NCI-H2196 treated with DMSO at 0.1 percent for 48 hours (cell line): ENCODE measurements around the gene NBDY.
"Not testable (repeated sequence)": the region's sequence is repeated elsewhere in the genome, so short reads cannot be mapped to it uniquely, and the experiment has no call there.

Experiments
- DNase-seq: peaks from one replicate; lab custom pipeline; 2025; ENCODE audit not compliant: unreplicated experiment; lab: John Stamatoyannopoulos, UW

NBDY gene

GRCh38 chrX:56764153-56764974 is 35.3 kb downstream of the NBDY start:
- no peak for DNase-seq

DNA sequence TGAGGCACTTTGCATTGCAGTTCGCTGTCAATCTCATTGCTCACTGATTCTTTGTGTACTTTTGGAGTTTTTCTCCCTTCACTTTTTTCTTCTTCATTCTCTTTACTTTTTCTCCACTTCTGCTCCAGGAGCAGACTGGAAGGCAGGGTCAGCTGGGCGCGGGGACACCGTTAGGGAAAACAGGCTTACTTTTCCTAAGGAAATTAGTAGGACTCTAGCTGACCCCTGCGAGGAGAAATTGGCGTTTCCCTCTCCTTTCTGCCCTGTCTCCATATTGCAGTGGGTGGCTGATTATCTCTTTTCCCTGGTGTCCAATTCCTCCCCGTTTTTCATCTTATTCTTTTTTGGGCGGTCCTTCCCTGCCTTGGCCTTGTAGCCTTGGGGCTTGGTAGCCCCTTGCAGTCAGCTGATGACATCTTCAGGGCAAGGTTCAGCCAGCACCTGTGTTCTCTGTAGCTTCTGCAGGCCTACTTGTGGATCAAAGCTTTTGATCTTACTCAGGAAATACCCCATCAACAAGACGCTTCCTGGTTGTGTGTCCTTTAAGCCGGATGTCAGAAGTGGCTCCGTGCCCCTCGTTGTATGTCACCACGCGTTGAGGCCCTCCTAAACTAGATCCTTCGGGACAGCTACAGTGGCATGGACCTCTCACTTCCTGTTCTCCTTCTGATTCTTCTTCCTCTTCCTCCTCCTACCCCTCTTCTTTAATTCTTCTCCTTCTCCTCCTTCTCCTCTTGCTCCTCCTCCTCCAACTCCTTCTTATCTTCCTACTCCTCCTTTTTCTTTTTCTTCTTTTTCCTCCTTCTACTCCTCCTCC is 36.1 kb downstream of the NBDY start:
- DNase-seq = no peak

DNA sequence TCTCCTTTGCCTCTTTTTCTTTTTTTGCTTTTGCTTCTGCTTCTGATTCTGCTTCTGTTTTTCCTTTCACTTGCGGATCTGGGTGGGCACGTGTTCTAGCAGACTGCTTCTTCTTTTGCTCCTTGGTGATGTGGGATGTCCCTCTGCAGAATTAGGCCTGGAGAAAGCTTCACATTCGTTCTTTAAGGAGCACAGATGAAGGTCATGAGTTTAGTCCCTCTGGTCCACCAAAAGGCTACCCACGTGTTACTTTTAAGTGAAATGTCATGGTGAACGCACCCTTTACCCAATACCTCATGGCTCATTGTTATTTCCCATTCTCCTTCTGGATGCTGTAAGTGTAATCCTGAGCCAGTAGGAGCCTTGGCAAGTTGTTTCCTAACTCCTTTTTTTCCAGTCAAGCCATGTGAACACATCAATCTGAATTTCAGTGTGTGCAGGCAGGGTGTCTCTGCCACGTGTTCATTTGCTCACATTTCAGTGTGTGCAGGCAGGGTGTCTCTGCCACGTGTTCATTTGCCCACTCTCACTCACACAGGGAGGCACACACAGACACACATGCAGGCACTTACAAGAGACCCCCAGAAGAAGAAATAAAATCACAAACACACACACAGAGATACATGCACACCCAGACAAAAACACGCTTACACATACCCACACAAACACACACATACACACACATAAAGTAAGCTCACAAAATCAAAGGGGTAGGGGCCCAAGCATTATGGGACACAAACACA is 36.9 kb downstream of the NBDY start:
- DNase-seq = no peak

DNA sequence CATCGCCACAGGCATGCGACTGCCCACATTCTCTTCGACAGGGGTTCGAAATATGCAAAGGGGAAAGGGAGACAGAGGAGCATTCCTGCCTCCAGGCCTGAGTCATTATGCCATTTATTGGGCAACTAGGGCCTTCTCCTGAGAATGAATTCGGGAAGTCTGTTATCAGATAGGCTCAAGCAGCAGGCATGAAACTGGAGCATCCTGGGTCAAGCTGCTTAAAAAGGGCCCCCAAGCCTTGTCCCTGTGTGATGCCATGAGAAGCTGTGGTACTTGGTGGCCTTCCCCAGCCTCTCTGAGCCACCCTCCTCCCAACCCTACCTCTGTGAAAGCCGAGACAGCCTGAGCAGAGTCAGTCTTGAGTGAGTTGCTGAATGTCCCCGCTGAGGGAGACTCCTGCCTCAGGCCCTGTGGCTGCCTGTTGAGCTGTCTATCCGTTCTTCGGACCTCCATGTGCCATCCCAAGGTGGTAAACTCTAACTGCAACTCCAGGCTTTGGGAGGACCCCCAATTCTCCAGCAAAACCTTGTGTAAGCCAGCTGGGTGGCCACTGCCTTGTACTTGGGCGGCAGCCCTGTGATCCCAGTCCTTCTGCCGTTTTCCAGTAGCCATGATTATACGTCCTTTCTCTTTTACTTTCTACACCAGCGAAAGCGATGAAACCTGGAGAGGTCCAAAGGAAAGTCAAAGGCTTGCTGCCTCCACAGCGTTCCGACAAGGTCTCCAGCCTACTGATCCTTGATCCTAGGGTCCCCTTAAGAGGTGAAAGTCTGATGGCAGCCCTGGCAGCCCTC is 37.7 kb downstream of the NBDY start:
- no peak for DNase-seq

DNA sequence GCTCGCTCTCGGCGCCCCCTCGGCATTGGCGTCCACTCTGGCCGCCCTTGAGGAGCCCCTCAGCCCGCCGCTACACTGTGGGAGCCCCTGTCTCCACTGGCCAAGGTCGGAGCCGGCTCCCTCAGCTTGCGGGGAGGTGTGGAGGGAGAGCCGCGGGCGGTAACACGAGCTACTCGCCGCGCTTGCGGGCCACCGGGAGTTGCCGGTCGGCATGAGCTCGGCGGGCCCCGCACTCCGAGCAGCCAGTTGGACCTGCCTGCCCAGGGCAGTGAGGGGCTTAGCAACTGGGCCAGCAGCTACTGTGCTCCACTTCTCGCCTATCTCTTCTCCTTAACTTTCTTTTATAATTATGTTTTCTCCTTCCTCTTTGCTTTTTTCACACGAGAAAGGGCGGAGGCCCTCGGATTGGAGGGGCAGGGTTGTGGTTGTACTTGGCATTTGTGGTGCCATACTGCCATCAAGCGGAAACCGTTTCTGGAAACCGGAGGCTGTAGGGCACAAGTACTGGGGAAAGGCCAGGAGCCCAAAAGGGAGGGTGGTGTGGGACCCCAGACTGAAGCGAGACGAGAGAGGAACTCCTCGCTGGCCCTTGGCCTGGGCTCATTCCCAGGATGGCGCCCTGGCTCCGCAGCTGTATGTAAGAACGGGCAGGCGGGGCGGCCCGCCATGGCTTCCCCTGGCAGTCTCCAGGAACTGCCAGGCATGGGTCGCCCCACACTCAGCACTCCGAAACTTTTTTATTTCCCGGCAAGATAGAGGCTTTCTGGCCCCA is 38.5 kb downstream of the NBDY start:
- DNase-seq = not testable (repeated sequence)

- DNase-seq = not testable (repeated sequence)
These were observed 39.1 kb downstream of the NBDY start for GRCh38 chrX:56768120-56768660.

GRCh38 chrX:56772675-56773521 is 43.9 kb downstream of the NBDY start:
- not testable (repeated sequence) for DNase-seq

- not testable (repeated sequence) for DNase-seq
These were observed 44.5 kb downstream of the NBDY start for GRCh38 chrX:56773522-56774060.

- not testable (repeated sequence) for DNase-seq
These were observed 49.3 kb downstream of the NBDY start for GRCh38 chrX:56778099-56778923.

DNA sequence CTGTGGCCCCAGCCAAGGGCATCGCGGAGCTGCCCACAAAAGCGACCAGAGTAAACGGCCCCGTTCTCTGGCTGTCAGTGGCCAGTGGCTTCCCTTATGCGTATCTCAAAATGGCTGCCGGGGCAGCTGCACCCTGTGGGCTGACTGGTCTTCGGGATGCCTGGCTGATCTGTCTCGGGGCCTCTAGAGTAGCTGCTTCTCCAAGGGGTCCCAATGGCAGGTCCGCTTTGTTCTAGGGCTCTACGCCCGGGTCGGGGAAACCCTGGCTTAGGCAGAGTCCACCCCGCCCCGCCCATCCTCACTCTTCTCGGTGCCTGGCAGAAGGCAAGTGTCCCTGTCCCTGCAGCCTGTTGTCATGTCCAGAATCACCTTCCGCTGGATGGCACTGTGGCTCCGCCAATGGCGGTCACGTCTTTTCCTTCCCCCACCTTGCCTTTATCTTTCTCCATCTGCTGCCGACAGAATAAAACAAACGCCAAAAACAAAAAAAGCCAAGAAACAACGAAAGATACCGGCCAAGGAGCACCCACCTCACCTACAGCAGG is 50.0 kb downstream of the NBDY start:
- not testable (repeated sequence) for DNase-seq

DNA sequence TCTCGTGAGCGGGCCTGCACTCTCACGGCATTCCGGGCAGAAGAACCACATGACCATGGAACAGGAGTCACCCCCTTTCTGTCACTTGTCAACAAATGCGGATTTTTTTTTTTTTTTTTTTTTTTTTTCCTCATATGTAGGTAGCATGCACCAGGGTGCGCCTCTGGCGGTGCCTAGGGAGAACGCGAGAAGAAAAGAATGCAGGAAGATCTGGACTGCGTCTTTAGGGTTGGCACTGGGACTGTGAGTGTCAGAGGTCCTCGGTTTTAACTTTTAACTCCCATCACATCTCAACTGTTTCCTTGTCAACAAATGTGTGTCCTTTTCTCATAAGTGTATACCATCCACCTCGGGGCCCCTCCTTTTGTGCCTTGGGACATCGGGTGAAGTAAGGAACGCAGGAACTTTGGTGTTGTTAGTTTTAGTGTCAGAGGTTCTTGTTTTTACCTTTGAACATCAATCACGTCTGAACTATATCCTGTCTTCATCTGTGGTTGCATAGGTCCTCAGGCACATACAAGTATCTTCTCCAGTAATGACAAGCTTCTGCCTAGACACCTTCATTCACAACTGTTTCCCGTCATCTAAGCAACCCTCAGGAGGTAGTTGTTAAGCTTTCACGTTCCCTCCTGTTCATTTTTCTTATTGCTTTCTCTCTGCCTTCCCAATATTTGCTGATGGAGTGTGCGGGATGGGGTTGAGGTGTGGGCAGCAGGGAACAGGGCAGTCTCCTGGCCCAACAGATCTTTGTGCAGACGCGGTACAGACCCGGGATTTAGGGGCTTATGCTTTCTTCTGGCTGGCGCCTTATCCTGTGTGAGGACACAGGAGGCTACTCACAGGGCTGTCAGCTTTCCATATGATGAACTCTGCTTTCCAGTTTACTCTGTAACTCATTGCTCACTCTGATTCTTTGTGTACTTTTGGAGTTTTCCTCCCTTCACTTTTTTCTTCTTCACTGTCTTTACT is 51.9 kb downstream of the NBDY start:
- DNase-seq = not testable (repeated sequence)

DNA sequence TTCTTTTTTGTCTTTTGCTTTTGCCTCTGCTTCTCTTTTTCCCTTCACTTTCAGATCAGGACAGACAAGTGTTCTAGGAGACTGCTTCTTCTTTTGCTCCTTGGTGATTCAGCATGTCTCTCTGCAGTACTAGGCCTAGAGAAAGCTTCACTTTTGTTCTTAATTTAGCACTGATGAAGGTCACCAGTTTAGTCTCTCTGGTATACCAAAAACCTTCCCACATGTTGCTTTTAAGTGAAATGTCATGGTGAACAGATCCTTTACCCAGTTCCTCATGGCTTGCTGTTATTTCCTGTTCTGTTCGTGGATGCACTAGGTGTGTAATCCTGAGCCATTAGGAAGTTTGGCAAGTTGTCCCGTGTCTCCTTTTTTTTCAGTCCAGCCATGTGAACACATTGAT is 53.3 kb downstream of the NBDY start:
- no peak for DNase-seq

DNA sequence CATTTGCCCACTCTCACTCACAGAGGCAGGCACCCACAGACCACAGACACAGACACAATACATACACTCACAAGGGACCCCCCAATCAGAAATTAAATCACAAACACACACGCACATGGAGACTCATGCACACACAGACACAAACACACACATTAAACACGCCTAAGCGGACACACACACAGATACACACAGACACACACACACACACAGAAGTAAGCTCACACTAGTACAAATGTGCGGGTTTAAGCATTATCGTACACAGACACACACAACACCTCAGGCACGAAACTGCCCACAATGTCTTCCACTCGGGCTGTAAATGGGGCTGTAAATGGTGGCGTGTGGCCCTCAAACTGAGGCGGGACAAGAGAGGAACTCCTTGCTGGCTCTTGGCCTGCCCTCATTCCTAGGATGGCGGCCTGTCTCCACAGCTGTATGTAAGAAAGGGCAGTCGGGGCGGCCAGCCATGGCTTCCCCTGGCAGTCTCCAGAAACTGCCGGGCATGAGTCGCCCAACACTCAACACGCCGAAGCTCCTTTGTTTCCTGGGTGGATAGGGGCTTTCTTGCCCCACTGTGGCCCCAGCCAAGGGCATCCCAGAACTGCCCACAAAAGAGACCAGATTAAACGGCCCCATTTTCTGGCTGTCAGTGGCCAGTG is 53.9 kb downstream of the NBDY start:
- no peak for DNase-seq

DNA sequence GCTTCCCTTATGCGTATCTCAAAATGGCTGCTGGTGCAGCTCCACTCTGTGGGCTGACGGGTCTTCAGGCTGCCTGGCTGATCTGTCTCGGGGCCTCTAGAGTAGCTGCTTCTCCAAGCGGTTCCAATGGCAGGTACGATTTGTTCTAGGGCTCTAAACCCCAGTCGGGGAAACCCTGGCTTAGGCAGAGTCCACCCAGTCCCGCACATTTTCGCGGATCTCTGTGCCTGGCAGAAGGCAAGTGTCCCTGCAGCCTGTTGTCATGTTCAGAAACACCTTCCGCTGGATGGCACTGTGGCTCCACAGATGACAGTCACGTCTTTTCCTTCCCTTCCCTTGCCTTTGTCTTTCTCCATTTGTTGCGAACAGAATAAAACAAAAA is 54.4 kb downstream of the NBDY start:
- no peak for DNase-seq

DNA sequence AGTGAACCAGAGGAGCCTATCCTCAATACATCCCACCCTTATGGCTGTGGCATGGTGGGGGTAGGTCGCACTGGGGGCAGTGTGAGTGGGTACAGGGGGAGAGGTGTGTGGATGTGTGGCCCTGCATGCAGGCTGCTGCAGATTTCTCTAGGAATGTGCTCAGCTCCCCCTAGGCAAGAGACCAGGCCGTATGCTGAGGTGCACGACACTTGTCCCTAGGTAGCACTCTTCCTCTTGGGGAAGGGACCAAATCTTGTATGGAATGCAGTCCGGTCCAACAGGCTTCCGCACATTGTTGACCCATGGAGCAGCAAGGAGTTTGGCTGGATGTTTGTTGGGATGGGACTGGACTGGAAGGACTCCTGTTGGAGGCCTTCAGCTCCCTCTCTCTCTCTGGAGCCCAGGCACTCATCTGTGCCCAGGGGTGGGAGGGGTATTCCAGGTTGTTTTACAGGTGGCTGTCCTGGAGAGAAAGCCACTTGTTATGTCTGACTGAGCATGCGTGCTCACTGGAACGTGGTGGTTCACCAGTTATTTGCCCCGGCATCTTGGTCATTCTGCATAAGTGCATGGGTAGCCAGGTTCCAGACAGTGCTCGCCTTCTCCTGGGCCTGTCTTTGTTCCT is 55.1 kb downstream of the NBDY start:
- no peak for DNase-seq
